Activated naive CD8-positive, alpha-beta T cell treated with anti-CD3 and anti-CD28 coated beads for 36 hours (primary cell): Measurements from ENCODE around the gene GLB1L2. TPM values are rescaled to one million over a fixed set of nuclear protein-coding genes. Genes with fewer than 3 reads are reported as not detected.
"Not testable (repeated sequence)": the region's sequence is repeated elsewhere in the genome, so short reads cannot be mapped to it uniquely, and the experiment has no call there.

ENCODE experiments used
- DNase-seq: peaks from one replicate; pipeline ENCODE4 v3.0.0; 2021
- H3K27ac Mint-ChIP-seq: one replicate; pipeline ENCODE4 v1.8.0; 2022; ENCODE audit warnings: mild to moderate bottlenecking, moderate library complexity, mixed read lengths
- H3K27me3 Mint-ChIP-seq: one replicate; pipeline ENCODE4 v1.8.0; 2022; ENCODE audit warnings: mild to moderate bottlenecking, mixed read lengths
- H3K36me3 Mint-ChIP-seq: one replicate; pipeline ENCODE4 v1.8.0; 2021; ENCODE audit warnings: mild to moderate bottlenecking, mixed read lengths
- H3K4me1 Mint-ChIP-seq: one replicate; pipeline ENCODE4 v1.8.0; 2021; ENCODE audit warnings: mixed read lengths
- H3K4me3 Mint-ChIP-seq: one replicate; pipeline ENCODE4 v1.8.0; 2022; ENCODE audit warnings: mild to moderate bottlenecking, moderate library complexity, mixed read lengths
- H3K9me3 Mint-ChIP-seq: one replicate; pipeline ENCODE4 v1.8.0; 2022; ENCODE audit warnings: mixed read lengths
- total RNA-seq, 2 experiments: library from RNA; stranded (reverse); gene quantifications; one replicate each; pipeline ENCODE4 v1.2.3, GENCODE V29; 2021

GLB1L2 gene
- total RNA-seq, 2 experiments from 2014 or later: 9.1 to 9.3 TPM

GRCh38 chr11:134338654-134339053, 6.9 kb downstream of the GLB1L2 start:
- Mint-ChIP-seq H3K27ac (no peak overlapping the region), H3K4me3 (no peak overlapping the region), H3K36me3 (no peaks in the 10 kb centered on the region), H3K4me1 (no peaks in the 10 kb centered on the region), H3K9me3 (no peaks in the 10 kb centered on the region), H3K27me3 (peaks cover 10% of the 10 kb centered on the region)
- no peak for DNase-seq

GRCh38 chr11:134339756-134340155, 8.0 kb downstream of the GLB1L2 start:
- Mint-ChIP-seq H3K4me1 (no peaks in the 10 kb centered on the region), H3K4me3 (no peak overlapping the region), H3K27ac (no peak overlapping the region), H3K36me3 (no peaks in the 10 kb centered on the region), H3K9me3 (no peaks in the 10 kb centered on the region), H3K27me3 (peaks cover 4% of the 10 kb centered on the region)
- DNase-seq: no peak

GRCh38 chr11:134340354-134340964, 8.7 kb downstream of the GLB1L2 start:
- Mint-ChIP-seq H3K4me3 (no peak overlapping the region), H3K9me3 (no peaks in the 10 kb centered on the region), H3K4me1 (no peaks in the 10 kb centered on the region), H3K27ac (no peak overlapping the region), H3K27me3 (no peaks in the 10 kb centered on the region), H3K36me3 (no peaks in the 10 kb centered on the region)
- DNase-seq: no peak

- no peak overlapping the region for H3K27ac Mint-ChIP-seq
- no peaks in the 10 kb centered on the region for H3K27me3 Mint-ChIP-seq
- H3K36me3 Mint-ChIP-seq: no peaks in the 10 kb centered on the region
- no peak for DNase-seq
- H3K9me3 Mint-ChIP-seq: no peaks in the 10 kb centered on the region
- H3K4me3 Mint-ChIP-seq: no peak overlapping the region
- no peaks in the 10 kb centered on the region for H3K4me1 Mint-ChIP-seq
These were observed 10.2 kb downstream of the GLB1L2 start for GRCh38 chr11:134341805-134342571.

- no peaks in the 10 kb centered on the region for H3K36me3 Mint-ChIP-seq
- no peaks in the 10 kb centered on the region for H3K4me1 Mint-ChIP-seq
- H3K4me3 Mint-ChIP-seq: no peak overlapping the region
- H3K27ac Mint-ChIP-seq: no peak overlapping the region
- DNase-seq: no peak
- no peaks in the 10 kb centered on the region for H3K27me3 Mint-ChIP-seq
- no peaks in the 10 kb centered on the region for H3K9me3 Mint-ChIP-seq
These were observed 11.0 kb downstream of the GLB1L2 start for GRCh38 chr11:134342572-134343340.

GRCh38 chr11:134343646-134344045, 11.9 kb downstream of the GLB1L2 start:
- Mint-ChIP-seq H3K27ac (no peak overlapping the region), H3K36me3 (no peaks in the 10 kb centered on the region), H3K4me3 (no peak overlapping the region), H3K4me1 (no peaks in the 10 kb centered on the region), H3K27me3 (no peaks in the 10 kb centered on the region), H3K9me3 (no peaks in the 10 kb centered on the region)
- DNase-seq: no peak

- not testable (repeated sequence) for H3K27me3 Mint-ChIP-seq, H3K36me3 Mint-ChIP-seq, H3K27ac Mint-ChIP-seq, H3K4me3 Mint-ChIP-seq, DNase-seq, H3K9me3 Mint-ChIP-seq, H3K4me1 Mint-ChIP-seq
These were observed 12.9 kb downstream of the GLB1L2 start for GRCh38 chr11:134344497-134345236.

GRCh38 chr11:134345237-134345550, 13.4 kb downstream of the GLB1L2 start:
- H3K27ac Mint-ChIP-seq: no peak overlapping the region
- no peaks in the 10 kb centered on the region for H3K9me3 Mint-ChIP-seq
- no peaks in the 10 kb centered on the region for H3K27me3 Mint-ChIP-seq
- H3K4me1 Mint-ChIP-seq: peaks cover 4% of the 10 kb centered on the region
- no peak overlapping the region for H3K4me3 Mint-ChIP-seq
- no peaks in the 10 kb centered on the region for H3K36me3 Mint-ChIP-seq
- DNase-seq: no peak

GRCh38 chr11:134346101-134346975, 14.6 kb downstream of the GLB1L2 start:
- no peaks in the 10 kb centered on the region for H3K27me3 Mint-ChIP-seq
- no peak overlapping the region for H3K4me3 Mint-ChIP-seq
- peaks cover 4% of the 10 kb centered on the region for H3K4me1 Mint-ChIP-seq
- no peaks in the 10 kb centered on the region for H3K9me3 Mint-ChIP-seq
- H3K36me3 Mint-ChIP-seq: no peaks in the 10 kb centered on the region
- no peak for DNase-seq
- H3K27ac Mint-ChIP-seq: no peak overlapping the region

- no peaks in the 10 kb centered on the region for H3K9me3 Mint-ChIP-seq
- H3K27ac Mint-ChIP-seq: no peak overlapping the region
- no peak for DNase-seq
- peaks cover 4% of the 10 kb centered on the region for H3K4me1 Mint-ChIP-seq
- H3K27me3 Mint-ChIP-seq: no peaks in the 10 kb centered on the region
- H3K36me3 Mint-ChIP-seq: no peaks in the 10 kb centered on the region
- H3K4me3 Mint-ChIP-seq: no peak overlapping the region
These were observed 15.2 kb downstream of the GLB1L2 start for GRCh38 chr11:134346976-134347350.

- no peaks in the 10 kb centered on the region for H3K27me3 Mint-ChIP-seq
- H3K4me1 Mint-ChIP-seq: peaks cover 4% of the 10 kb centered on the region
- no peak overlapping the region for H3K4me3 Mint-ChIP-seq
- H3K27ac Mint-ChIP-seq: no peak overlapping the region
- H3K36me3 Mint-ChIP-seq: no peaks in the 10 kb centered on the region
- H3K9me3 Mint-ChIP-seq: no peaks in the 10 kb centered on the region
- no peak for DNase-seq
These were observed 15.7 kb downstream of the GLB1L2 start for GRCh38 chr11:134347441-134347840.

- Mint-ChIP-seq H3K27me3 (no peaks in the 10 kb centered on the region), H3K4me1 (peaks cover 4% of the 10 kb centered on the region), H3K9me3 (peaks cover 4% of the 10 kb centered on the region), H3K4me3 (no peak overlapping the region), H3K27ac (no peak overlapping the region), H3K36me3 (peaks cover 2% of the 10 kb centered on the region)
- no peak for DNase-seq
These were observed 17.5 kb downstream of the GLB1L2 start for GRCh38 chr11:134349109-134349801.

- Mint-ChIP-seq H3K27ac (no peak overlapping the region), H3K27me3 (no peaks in the 10 kb centered on the region), H3K36me3 (peaks cover 4% of the 10 kb centered on the region), H3K9me3 (peaks cover 4% of the 10 kb centered on the region), H3K4me3 (no peak overlapping the region), H3K4me1 (peaks cover 4% of the 10 kb centered on the region)
- no peak for DNase-seq
These were observed 18.1 kb downstream of the GLB1L2 start for GRCh38 chr11:134349802-134350355.

- peaks cover 4% of the 10 kb centered on the region for H3K9me3 Mint-ChIP-seq
- peaks cover 7% of the 10 kb centered on the region for H3K36me3 Mint-ChIP-seq
- no peaks in the 10 kb centered on the region for H3K27me3 Mint-ChIP-seq
- H3K4me3 Mint-ChIP-seq: no peak overlapping the region
- H3K27ac Mint-ChIP-seq: no peak overlapping the region
- DNase-seq: no peak
- peaks cover 4% of the 10 kb centered on the region for H3K4me1 Mint-ChIP-seq
These were observed 18.6 kb downstream of the GLB1L2 start for GRCh38 chr11:134350381-134350780.
